Left cardiac atrium (tissue), 4 donors: ENCODE data around the gene STRADB. TPM values are rescaled to one million over a fixed set of nuclear protein-coding genes. Genes with fewer than 3 reads are reported as not detected.

Source experiments
- ATAC-seq, 2 donors: fragments of 200-7000 bp; cut with Tn5 transposase; one replicate each; pipeline ENCODE4 v1.9.1; 2020; ENCODE audit warnings: mild to moderate bottlenecking in 2 of 2, moderate library complexity in 2 of 2
- DNase-seq: peaks from one replicate; pipeline ENCODE4 v3.0.0-alpha.2; 2020
- intact Hi-C, 2 donors: fragments of 100-400 bp; cut with DNase I; formaldehyde crosslinking; loops; one replicate each; pipeline versions ENCODE4 v1.14.1 to v1.15.1; 2022 to 2023
- long read RNA-seq: library from polyadenylated mRNA; unstranded; transcript quantifications from one replicate; pipeline ENCODE4 v2.0.0, GENCODE V29; 2021
- total RNA-seq, 2 donors: library from RNA; stranded (reverse); fragmentation: NEBNext Ultra II Directional; extraction: Animal tissue kit (Norgen Biotek cat#: 25700); gene quantifications; one replicate each; pipeline ENCODE4 v1.2.1, GENCODE V29; 2021
- donor health status: DM: no; HTN: yes; CAD: no.
- donor health status: DM: no; HTN: yes; CAD: no; lungs with severe emphysema.
- donor health status: DM: yes; HTN: yes; CAD: no.
- donor health status: Dilated cardiomyopathy.

STRADB gene
- total RNA-seq = 10 to 100 TPM; 32.5 to 51.5 TPM
- long read RNA-seq, transcript STRADB-201 (12 exons, 2,293 nt) = major isoform, 87 of 113 reads
- long read RNA-seq, partial matches to known transcripts = 2 of 113 reads
- long read RNA-seq, other reads (novel, unspliced or antisense) = 24 of 113 reads

- intact Hi-C loops = loop anchor here (2.0 to 10.0 kb wide), 3 partner anchors 37 to 49 kb away; no protein-coding TSS in a partner anchor
- DNase-seq = peak; percentile 96
- ATAC-seq = peak; percentile 98 to 99
Measured at GRCh38 chr2:201451292-201452057, at the start of gene STRADB, which contains the start of gene TRAK2. TSS of gene STRADB (plus strand) at chr2:201451740. CDS start at chr2:201454841, 3,101 bp downstream. TSS of gene TRAK2 (minus strand) at chr2:201451458. CDS start at chr2:201420507, 30,951 bp downstream.

- no peak for DNase-seq
- intact Hi-C loops = loop anchor here (5.0 to 10.0 kb wide), 2 partner anchors 50 to 53 kb away; partner anchors contain the start of genes STRADB (in 2 of the 2) and TRAK2 (in 2 of the 2)
Measured at GRCh38 chr2:201401815-201402214, 49.7 kb upstream of the STRADB start.

DNA sequence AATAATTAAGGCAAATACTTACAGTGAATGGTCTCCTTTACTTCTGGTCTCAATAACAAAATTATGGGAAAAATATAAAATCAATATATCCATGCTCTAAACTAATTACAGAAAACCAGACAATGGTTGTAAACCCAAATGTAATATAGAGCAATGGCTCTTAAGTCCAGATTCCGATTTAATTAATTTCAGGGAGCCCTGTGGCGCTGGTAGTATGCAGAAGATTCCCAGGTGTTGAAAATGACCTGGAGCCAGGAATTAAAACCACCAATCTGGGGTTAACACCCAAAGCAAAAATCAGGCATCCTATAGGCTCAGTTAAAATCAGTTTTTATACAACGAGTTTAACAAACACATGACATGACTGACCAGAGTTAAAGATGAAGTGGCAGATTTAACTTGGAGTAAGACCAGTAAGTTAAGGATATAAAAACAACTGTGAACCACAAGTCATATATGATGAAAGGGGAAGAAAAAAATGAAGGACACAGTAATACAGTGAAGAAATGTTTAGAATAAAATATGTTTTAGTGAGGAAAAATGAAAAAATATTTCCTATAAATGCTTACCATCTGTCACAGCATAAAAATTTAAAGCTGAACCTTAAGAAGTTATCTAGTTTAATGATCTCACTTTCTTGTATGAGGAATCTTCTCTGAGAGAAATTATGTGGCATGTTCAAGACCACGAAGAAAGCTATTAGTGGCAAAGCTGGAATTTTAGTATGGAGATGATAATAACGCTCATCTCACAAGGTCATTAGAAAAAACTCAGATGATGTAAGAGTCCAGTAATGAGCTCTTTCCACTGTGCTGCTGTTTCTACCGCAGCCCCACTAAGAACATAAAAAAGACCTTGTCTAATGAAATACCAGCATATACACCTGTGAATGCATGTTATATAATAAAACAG, 48.6 kb upstream of the STRADB start:
- intact Hi-C loops = loop anchor here (5.0 to 10.0 kb wide), 2 partner anchors 49 to 52 kb away; partner anchors contain the start of genes STRADB (in 2 of the 2) and TRAK2 (in 2 of the 2)
- peak in 1 of 2 donors; percentile 39 for ATAC-seq
- DNase-seq = no peak

More at GRCh38 chr2:201401815-201402214, 49.7 kb upstream of the STRADB start:
- no peak for ATAC-seq

DNA sequence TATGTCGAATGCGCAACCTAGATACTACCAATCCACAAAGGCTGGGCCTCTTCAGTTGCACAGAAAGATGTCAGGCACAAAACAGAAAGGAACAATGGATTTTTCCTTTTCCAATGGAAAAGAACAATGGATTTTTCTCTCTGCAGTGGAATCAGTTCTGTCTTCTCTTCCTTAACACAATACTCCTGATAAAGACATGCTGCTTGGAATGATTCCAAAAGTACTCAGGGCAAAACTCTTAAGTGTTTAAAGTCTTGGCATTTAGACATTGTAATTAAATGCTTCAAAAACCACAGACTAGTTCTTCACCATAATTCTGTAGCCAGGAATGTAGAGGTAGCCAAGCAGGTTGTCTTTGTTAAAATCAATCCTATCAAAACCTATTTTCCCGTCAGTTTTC, 47.7 kb upstream of the STRADB start:
- peak in 1 of 2 donors; percentile 31 for ATAC-seq
- intact Hi-C loops = loop anchor here (5.0 to 10.0 kb wide), 2 partner anchors 48 to 51 kb away; partner anchors contain the start of genes STRADB (in 2 of the 2) and TRAK2 (in 2 of the 2)
- DNase-seq = no peak

- intact Hi-C loops = loop anchor here (5.0 to 10.0 kb wide), 2 partner anchors 48 to 50 kb away; partner anchors contain the start of genes STRADB (in 2 of the 2) and TRAK2 (in 2 of the 2)
- DNase-seq (no peak), ATAC-seq (no peak)
Measured at GRCh38 chr2:201404699-201405280, 46.8 kb upstream of the STRADB start.

GRCh38 chr2:201406077-201406662, 45.4 kb upstream of the STRADB start:
- ATAC-seq = peak; percentile 51 to 67
- DNase-seq = no peak
- intact Hi-C loops = loop anchor here in 1 of 2 donors (10.0 kb wide), 1 partner anchor 49 kb away; the partner anchor contains the start of genes STRADB and TRAK2

DNA sequence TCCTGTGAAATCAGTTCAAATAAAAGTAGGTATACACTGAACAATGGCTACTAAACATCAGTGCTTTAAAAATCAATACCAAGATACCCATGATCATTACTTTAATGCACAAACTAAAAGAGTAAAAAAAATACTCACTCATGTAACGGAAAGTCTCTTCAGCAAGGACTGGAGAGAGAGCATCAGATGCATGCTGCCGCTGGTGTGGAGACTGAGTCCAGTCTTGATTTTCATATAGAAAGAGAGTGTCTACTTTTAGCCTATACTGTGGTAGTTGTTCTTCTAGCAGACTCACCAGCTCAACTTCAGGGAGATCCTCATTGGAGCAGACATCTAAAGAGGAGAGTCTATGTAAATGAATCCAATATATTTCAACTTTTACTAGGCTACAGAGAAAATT, 44.3 kb upstream of the STRADB start:
- intact Hi-C loops = loop anchor here in 1 of 2 donors (10.0 kb wide), 1 partner anchor 48 kb away; the partner anchor contains the start of genes STRADB and TRAK2

DNA sequence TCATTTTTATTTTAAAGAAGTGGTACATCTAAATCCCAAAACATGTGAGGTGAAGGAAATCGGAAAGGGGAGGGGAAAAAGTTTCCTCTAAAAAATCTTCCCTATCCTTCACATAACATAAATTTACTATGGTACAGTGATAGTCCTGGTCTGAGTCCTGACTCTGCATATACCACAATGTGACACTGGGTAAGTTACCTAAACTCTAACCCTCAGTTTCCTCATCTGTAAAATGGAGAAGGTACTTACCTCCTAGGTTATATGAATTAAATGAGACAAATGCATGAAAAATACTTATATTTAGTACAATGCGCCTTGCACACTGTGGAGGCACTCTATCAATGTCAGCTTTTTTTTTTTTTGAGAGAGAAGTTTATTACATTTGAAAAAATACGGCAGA, 42.6 kb upstream of the STRADB start:
- intact Hi-C loops = loop anchor here in 1 of 2 donors (10.0 kb wide), 1 partner anchor 46 kb away; the partner anchor contains the start of genes STRADB and TRAK2
- no peak for DNase-seq
- ATAC-seq = no peak

More for the DNA sequence above, 44.3 kb upstream of the STRADB start:
- ATAC-seq = no peak
- no peak for DNase-seq

DNA sequence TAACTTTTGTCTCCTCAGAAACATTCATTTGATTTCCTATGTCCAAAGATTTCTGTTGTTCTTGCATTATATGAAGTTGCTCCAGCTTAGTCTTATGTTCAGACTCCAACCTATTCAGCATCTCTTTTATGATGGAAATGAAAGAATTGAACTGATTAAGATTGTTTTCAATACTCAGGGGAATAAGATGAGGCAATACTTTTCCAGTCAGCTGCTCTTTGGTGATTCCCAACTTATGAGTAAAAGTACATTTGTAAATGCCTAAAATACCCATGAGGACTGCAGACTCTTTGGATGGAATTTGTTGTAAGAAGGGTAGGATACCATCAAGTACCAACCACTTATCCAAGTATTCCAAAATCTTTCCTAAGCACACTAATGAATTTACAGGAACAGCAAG, 40.1 kb upstream of the STRADB start:
- ATAC-seq (no peak), DNase-seq (no peak)
- intact Hi-C loops = no loop called here

GRCh38 chr2:201413143-201413542, 38.4 kb upstream of the STRADB start:
- intact Hi-C loops = no loop called here
- ATAC-seq = peak; percentile 26 to 29

DNA sequence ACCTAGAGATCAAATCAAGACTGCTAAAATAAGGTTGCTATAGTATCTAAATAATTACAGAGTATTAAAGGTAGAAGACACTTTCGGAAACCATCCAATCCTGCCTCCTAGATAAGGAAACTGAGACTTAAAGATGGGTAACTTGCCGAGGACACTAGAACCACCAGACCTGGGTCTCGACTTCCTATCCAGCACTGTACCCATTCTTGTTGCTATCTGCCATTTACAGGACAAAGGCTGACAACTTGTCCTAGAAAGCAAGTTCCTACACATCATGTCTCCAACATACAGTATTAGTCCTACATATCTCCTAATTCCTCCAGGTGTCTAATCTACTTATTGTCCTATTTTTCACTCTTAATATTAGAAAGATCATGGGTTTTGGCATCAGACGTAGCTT, 38.0 kb upstream of the STRADB start:
- no peak for DNase-seq
- no peak for ATAC-seq
- intact Hi-C loops = no loop called here

More at GRCh38 chr2:201413143-201413542, 38.4 kb upstream of the STRADB start:
- DNase-seq = no peak

DNA sequence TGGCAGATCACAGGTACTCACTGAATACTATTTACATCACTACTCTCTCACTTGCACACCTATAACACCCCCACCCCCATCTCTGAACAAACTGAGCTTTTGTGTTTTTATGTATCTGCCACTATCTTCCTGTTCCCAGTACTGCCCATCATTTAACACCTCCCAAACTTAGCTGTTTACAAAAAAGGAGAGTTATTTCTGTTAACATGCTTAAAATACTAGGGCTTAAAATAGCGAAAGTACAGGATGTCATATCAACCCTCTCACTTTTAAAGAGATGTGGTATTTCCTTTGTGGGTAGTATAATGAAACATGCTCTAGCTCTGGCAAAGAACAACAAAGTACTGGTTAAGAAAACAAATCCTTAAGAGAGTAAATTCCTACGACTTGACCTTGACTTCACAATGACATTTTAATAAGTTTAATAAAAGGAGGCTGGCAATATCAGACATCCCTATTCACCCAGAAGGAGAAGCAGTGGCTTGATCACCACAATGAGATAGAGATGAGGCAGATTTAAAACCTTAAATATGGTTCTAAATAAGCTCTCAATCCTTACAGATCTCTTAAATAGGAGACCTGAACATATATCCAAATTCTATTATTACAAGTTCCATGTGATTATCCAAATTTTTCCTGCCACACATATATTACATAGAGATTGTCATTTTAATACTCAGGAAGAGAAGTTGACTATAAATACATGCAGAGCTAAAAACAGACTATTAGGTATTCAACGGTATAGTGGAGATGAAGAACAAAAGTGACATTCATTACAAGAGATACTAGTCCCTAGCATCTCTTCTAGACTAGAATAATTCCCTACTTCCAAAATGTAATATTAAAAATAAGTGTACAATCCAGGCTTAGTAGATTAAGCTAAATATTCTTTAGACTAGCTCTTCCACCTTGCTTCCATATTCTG, 37.2 kb upstream of the STRADB start:
- intact Hi-C loops = loop anchor here in 1 of 2 donors (2.0 kb wide), 1 partner anchor 36 kb away; the partner anchor contains the start of genes STRADB and TRAK2
- DNase-seq (no peak), ATAC-seq (peak; percentile 65 to 89)

DNA sequence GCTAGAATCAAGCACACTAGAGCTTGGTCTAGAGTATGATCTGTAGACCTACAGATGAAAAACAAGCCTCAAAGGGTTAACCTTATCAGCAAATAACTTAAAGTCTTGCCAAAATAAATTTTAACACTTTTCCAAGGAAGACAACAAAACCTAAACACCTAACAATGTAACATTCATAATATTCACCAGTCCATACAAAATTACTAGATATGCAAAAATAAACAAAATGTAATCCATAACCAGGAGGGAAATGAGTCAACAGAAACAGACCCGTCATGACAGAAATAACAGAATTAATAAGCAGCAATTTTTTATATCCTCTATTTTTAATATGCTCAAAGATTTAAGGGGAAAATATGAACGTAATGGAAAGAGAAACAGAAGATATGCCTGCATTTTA, 36.4 kb upstream of the STRADB start:
- intact Hi-C loops = loop anchor here in 1 of 2 donors (2.0 kb wide), 1 partner anchor 36 kb away; the partner anchor contains the start of genes STRADB and TRAK2
- DNase-seq = no peak
- ATAC-seq = no peak

GRCh38 chr2:201419057-201419635, 32.4 kb upstream of the STRADB start:
- intact Hi-C loops = no loop called here
- ATAC-seq = peak in 1 of 2 donors; percentile 29
- DNase-seq = no peak

GRCh38 chr2:201419986-201420385, 31.6 kb upstream of the STRADB start:
- intact Hi-C loops = no loop called here
- ATAC-seq (no peak), DNase-seq (no peak)

- DNase-seq (no peak), ATAC-seq (peak in 1 of 2 donors; percentile 45)
- intact Hi-C loops = no loop called here
Measured at GRCh38 chr2:201420442-201421113, 31.0 kb upstream of the STRADB start.
